ENCODE data around the gene GEN1.

- TF ChIP-seq CTCF (IDR thresholded peaks at IDR 0.05 in 8 of 11, conservative IDR thresholded peaks at IDR 0.05 in 3 of 11): no peak
- TF ChIP-seq POLR2A (IDR thresholded peaks at IDR 0.05): no peak
- no peak for TF ChIP-seq POLR2AphosphoS5 (IDR thresholded peaks at IDR 0.05)
These were observed 60.7 kb downstream of the GEN1 start for GRCh38 chr2:17814601-17815000.
